GM21717 (cell line): ENCODE data around the gene SLC24A1.
"Not testable (repeated sequence)": the region's sequence is repeated elsewhere in the genome, so short reads cannot be mapped to it uniquely, and the experiment has no call there.

Source experiments
- ATAC-seq: cut with Tn5 transposase; IDR thresholded peaks from one replicate; pipeline ENCODE4 v1.9.1; 2021; ENCODE audit warnings: mild to moderate bottlenecking, moderate library complexity; ENCODE audit not compliant: unreplicated experiment

The SLC24A1 gene

DNA sequence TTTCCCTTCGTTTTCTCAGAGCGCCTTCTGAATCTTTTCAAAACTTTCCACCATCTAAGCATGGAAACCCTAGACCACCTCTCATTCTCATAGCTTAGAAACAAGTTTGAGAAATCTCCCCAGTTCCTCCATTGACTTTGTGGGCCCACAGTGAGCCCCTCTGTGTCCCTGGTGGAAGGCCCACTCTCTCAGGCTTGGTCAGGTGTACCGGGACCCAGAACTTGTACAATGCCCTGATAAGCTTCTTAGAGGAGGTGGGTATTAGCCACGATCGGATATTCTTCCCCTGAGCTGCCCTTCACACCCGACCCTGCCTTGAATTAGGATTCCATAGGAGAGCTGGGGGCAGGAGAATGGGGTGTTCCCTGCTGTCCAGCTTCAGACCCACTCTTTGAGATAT lies at the start of gene SLC24A1:
TSS of gene SLC24A1 (plus strand) at position 301 of the 400 bp plus-strand sequence. CDS start 2,143 bp downstream, outside the sequence.
- ATAC-seq = no peak

DNA sequence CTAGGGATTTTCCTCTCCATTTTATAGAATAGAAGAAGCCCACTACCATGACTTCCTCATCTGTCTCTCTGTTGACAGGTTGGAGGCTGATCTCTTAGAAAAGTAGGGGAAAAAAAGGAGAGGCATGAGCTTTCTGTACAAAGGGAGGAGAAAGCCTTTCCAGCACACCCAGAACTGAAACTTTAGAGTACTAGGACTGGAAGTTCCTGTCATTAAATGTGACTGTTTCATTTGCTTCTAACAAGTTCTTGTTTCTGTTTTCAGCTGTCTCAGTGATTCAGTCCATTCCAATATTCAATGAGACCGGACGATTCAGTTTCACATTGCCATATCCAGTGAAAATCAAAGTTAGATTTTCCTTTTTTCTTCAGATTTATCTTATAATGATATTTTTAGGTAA lies 49.8 kb upstream of the SLC24A1 start:
- no peak for ATAC-seq

GRCh38 chr15:65576664-65577063 lies 45.1 kb upstream of the SLC24A1 start:
- ATAC-seq = no peak

- ATAC-seq = no peak
These were observed 44.4 kb upstream of the SLC24A1 start for GRCh38 chr15:65577129-65577996.

DNA sequence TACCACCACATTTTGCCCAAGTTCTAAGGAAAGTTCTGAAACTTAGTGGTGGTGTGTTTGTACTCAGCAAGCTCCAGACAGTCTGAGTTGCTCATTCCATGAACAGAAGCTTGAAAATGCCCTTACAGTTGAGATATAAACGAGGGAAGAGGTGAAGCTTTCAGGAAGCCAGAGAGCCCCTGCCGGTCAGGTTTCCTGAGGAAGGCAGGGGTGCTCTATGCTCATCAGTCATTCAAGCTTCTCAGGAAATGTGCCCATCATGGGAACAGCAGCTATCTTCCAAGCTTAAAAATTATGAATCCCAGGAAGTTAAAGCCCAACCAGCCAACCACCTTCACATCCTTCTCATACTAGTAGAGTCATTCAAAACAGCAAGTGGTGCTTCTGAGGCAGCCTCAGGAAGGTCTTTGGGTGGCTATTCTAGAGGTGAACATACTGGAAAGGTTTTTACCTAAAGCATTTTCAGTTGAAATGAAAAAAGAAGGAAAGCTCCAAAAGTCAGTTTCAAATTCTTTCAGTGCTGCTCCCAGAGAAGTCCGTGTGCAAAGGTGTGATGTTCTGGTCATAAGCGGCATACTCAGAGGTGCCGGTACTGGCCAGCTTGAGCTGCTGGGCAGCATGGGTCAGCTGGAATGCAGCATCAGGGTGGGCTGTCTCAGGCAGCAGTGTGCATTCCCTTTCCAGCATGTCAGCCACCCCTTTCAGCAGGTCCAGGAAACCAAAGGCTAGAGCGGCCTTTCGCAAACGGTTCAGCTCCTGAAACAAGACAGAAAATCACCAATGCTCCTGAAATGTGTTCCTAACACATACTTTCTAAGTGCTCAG lies 42.6 kb upstream of the SLC24A1 start:
- no peak for ATAC-seq

DNA sequence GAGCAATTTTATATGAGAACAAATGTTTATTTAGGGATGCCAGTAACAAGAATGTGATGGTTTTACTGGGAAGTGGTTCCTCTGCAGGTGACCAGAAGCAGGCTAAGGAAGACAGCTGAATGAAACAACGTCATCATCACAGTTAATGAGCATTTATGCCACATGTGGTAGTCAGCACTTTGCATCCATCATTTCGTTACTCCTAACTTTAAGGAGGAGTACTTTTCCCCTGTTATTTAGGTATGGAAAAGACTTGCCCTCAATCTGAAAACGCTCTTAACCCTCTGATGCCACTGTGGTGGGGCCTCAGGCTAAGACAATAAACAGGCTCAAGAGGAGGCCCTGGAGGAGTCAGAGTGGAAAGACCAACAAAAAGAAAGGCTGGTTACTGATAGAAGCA lies 42.0 kb upstream of the SLC24A1 start:
- no peak for ATAC-seq

DNA sequence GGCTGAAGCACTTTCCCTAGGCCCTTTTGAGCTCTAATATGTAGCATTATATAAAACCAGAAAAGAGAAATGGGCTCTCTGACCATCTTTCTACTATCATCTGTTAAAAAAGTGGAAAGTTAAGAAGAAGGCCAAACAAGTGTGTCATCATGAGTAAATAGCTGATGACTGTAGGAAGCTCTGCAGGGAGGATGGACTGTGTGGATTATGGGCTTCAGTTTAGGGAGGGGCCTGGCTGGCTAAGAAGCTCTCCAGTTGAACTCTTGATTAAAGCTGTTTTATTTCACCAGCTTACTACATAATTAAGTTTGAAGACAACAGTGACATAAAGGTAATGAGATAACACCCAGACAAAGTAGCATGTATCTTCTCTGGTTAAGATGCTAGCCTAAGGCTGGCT lies 41.5 kb upstream of the SLC24A1 start:
- no peak for ATAC-seq

- no peak for ATAC-seq
These were observed 38.0 kb upstream of the SLC24A1 start for GRCh38 chr15:65583701-65584100.

- no peak for ATAC-seq
These were observed 37.5 kb upstream of the SLC24A1 start for GRCh38 chr15:65584241-65584640.

DNA sequence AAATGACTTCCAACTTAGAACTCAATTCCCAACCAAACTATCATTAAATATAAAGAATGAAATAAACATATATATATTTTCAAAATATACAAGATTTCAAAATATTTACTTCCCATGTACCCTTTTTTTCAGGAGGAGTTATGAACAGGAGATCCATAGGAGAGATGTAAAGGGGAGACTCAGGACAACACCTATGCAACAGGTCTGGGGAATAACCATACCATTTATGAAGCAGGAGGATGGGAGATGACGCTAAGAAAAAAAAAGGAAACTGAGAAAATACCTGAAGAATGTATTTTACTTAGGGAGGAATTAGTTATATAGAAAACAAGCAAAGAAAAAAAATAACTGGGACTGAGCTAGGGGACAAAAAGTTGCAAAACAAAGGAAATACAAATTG lies 34.6 kb upstream of the SLC24A1 start:
- no peak for ATAC-seq

DNA sequence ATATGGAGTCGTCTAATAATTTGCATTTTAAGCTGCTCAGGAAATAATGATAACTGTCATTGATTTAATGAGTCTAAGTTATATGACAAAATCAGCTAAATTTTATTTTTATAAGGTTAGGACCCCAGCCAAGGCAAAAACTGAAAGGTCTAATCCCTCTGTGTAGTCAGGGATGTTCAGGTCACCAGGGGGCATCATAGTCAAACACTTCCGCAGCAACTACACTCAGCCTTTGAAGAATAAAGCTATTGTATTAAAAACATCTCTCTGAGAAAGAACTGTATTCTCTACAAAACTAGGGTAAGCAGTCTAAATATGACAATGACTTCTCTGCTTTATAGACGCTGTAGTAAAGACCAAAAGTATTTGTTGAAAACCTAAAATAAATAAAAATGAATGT lies 25.8 kb upstream of the SLC24A1 start:
- ATAC-seq = no peak

- ATAC-seq = no peak
These were observed 23.3 kb upstream of the SLC24A1 start for GRCh38 chr15:65598468-65598867.

- ATAC-seq = no peak
These were observed 22.1 kb upstream of the SLC24A1 start for GRCh38 chr15:65599677-65600076.

DNA sequence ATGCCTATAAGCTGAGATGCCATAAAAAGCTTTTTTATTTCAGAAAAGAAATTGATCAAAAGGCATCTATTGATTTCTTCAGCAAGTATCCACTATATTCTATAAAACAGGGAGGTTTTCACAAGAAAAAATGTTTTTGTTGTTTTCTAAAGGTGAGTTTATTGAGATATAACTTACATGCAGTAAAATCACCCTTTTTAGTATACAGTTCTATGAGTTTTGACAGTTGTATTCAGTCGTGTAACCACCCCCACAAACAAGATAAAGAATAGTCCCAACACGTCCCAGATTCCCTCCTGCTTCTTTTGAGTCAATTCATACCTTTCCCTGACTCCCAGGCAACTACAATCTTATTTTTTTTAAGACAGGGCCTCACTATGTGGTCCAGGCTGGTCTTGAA lies 18.6 kb upstream of the SLC24A1 start:
- ATAC-seq = no peak

DNA sequence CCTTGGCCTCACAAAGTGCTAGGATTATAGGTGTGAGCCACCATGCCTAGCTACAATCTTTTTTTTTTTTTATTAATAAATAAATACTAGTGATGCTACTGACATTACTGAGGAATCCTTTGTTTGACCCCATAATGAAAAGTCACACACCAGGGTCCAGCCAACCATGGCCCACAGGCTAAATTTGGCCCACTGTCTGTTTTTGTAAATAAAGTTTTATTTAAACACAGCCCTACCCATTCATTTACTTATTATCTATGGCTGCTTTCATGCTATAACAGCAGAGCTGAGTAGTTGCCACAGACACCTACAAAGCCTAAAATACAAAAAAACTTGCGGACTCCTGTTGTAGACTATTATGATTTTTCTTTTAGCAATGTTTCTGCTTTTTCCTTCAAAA lies 18.2 kb upstream of the SLC24A1 start:
- no peak for ATAC-seq

GRCh38 chr15:65610871-65611718 lies 10.6 kb upstream of the SLC24A1 start, which contains the start of gene INTS14:
Gene INTS14, minus strand, starts transcription at chr15:65611131. Its CDS starts 3,751 bp downstream, at chr15:65607380.
- peak; percentile 94 for ATAC-seq

- no peak for ATAC-seq
These were observed 9.7 kb upstream of the SLC24A1 start for GRCh38 chr15:65611888-65612615.

DNA sequence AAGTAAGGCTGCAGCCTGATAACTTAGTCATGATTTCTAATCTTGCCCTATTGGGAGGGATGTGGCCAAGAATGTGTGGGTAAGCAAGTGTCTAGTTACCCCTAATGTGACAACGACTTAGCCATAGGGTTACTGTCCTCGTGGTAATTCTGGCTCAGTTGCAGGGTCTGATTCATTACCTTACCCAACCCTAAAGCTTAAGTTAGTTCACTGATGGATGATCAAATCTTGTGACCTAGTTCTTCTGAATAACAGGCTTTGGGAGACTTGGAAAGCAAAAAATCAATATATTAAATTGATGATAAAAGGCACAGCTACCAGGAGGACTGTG lies 9.2 kb upstream of the SLC24A1 start:
- ATAC-seq = no peak

DNA sequence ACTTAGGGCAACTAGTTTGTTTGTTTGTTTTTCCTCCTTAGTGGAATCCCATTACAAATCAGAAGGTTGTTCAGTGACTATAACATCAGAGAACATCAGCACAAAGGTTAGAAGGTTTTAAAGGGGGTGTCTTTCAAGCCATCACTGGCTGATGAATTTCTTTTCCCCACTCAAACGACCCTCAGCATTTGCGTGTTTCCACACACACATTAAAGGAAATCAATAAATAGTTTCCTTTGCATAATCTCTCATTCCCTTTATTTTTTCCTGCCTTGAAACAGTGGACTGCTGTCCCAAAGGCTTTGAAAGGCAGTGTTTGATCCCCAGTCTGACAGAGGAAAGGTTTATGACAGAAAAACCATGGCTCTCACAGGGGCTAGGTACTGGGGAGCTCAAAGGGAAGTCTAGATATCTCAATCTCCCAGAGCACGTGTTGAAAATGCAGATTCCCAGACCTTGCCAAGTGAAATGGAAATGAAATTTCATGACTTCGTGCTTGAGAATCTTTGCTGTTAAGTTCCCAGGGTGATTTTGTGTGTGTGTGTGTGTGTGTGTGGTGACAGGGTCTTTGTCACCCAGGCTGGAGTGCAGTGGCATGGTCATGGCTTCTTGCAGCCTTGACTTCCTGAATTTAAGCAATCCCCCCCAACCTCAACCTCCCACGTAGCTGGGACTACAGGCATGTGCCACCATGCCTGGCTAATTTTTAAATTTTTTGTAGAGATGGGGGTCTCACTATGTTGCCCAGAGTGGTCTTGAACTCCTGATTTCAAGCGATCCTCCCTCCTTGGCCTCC lies 8.6 kb upstream of the SLC24A1 start:
- ATAC-seq = no peak

DNA sequence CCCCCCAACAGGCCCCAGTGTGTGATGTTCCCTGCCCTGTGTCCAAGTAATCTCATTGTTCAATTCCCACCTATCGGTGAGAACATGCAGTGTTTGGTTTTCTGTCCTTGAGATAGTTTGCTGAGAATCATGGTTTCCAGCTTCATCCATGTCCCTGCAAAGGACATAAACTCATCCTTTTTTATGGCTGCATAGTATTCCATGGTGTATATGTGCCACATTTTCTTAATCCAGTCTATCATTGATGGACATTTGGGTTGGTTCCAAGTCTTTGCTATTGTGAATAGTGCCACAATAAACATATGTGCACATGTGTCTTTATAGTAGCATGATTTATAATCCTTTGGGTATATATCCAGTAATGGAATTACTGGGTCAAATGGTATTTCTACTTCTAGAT lies 5.9 kb upstream of the SLC24A1 start:
- not testable (repeated sequence) for ATAC-seq
